NCI-H1694 treated with DMSO at 0.1 percent for 48 hours (cell line): ENCODE data around the gene DOCK2.

Experiments used
- DNase-seq: peaks from one replicate; lab custom pipeline; 2025; lab: John Stamatoyannopoulos, UW

Gene DOCK2

GRCh38 chr5:169905017-169905416 is 267.9 kb downstream of the DOCK2 start:
- DNase-seq = no peak

DNA sequence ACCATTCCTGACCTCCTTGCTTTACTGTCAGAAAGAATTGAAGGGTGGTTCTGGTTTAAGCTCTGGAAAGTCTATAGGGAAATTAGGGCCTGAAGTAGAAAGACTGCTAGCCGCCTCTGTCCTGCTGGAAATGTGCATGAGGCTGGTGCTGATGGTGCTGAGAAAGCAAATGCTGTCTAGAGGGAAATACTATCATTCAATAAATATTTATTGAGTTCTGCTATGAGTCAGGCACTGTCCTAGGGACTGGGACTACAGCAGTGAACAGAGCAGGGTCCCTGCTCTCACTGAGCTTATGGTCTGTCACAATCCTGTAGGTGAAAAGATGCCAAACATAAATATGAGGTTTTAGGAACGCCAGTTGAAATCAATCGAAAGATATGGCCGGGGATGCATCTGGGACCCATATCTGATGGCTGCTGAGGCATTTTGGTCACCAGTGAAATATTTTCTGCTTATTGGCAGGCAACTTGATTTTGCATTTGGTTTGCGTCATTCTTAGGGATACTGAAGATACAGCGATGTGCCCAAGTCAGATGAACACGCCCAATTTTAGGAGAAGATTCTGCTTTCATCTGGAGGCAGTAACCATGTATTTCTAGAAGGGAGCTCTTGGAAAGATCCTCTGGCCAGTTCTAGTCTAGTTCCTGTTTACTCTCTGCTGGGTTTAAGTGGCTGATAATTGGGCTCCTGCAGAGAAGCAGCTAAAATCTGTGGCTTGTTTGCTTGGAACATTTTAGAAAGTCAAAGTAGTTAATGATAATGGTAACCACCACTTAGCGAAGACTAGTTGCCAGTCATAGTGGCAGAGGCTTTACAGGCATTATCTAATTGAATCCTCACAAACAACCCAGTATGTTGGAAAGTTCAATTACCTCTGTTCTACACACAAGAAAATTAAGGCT is 269.9 kb downstream of the DOCK2 start:
- no peak for DNase-seq

DNA sequence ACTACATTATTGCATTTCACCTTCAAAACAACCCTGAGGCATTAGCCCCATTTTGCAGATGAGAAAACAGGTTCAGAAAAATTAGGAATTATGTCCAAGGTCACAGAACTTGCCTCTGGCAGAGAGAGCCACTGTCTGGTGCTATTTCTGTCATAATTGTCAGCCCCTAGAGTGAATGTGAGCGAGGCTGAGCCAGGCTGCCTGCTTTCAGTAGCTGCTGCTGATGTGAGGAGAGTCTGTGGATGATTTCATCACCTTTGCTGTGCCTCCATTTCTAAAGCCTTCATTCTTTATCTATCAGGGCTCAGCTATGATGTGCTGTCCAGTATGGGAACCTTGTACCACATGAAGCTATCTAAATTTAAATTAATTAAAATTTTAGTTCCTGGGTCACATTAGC is 271.8 kb downstream of the DOCK2 start:
- no peak for DNase-seq

DNA sequence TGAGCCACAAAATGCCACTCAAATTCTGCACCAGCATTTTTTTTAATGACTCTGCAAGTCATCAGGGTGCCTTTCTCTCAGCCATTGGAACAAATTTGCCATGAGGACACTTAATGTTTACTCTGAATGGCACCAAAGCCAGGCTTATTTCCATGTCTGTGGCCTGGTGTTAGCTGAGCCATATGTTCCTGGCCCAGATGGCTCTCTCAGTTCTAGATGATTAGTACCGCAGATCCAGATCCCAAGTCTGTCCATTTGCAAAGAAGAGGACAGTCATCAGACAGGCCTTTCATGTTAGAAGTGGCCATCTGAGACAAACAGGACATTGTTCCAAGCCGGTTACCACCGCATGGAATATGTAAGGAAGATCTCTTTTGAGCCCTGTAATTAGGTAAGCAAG is 272.9 kb downstream of the DOCK2 start:
- no peak for DNase-seq

DNA sequence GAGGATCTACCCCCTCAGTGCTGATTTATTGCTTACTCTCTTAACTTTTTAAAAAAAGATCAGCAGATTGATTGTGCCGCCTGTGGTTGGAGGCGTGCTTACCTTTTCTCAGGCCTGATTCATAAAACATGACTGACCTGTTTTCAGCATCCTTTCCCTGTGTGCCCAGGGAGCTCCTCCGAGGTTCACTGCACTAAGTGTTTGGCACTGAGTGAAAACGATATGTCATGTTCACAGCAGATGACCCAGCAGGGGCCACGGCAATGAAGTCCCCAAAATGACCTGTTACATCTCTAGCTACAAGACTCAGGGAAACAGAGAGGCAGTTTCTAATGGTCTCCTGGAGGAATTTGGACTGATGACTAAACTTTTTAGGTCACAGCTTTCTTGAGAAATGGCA is 273.3 kb downstream of the DOCK2 start:
- DNase-seq = no peak

DNA sequence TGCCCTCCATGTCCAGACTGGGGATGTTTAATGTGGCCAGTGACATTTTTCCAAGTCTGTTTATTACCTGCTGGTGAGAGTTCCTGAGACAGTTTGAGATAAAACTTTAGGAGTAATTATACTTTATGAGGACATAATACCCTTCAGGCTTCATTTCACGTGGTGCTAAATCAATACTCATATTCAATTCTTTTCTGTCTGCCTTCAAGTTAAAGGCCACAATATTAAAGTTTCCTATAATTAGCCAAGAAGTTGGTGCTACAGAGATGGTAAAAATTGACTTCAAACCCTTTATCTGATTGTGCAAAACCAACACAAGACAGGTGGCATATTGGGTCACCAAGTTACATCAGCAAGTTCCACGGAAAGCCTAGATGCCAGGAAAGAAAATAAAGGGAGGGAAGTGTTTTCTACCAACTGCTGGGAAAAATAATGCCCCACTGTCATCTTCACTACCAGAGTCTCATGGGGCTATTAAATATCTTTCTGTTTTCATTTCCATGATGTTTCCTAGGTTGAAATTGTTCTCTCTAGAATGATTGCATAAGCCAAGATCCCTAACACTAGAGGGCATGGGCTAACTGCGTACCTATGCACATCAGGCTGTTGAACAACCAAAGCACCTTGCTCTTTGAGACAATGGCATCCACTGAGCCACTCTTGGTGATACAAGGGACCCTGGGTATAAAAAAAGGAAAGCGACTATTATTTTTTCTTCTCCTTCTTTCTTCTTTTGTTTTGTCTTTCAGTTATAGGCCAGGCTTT is 274.6 kb downstream of the DOCK2 start:
- DNase-seq = no peak

- DNase-seq = no peak
Observed at GRCh38 chr5:169913479-169913878, 276.4 kb downstream of the DOCK2 start.

- DNase-seq = no peak
Observed at GRCh38 chr5:169914766-169915165, 277.7 kb downstream of the DOCK2 start.

DNA sequence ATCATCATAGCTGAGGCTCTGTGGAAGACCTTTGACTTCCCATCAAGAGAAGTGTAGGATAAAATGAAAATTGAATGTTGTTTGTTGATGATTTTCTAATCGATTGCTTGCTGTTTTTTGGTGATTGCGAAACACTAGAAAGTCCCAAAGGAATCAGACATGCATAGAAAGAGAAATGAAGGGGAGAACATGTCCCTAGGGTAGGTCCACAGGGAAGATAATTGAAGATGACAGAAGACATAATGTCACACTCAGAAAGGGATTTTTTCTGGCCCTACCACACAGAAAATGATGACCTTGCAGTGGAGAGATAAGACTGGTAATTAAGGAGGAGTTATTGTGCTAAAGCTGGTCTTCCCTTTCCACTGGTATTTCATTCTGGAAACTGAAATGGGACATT is 280.4 kb downstream of the DOCK2 start:
- no peak for DNase-seq

- no peak for DNase-seq
Observed at GRCh38 chr5:169918228-169918627, 281.2 kb downstream of the DOCK2 start.

DNA sequence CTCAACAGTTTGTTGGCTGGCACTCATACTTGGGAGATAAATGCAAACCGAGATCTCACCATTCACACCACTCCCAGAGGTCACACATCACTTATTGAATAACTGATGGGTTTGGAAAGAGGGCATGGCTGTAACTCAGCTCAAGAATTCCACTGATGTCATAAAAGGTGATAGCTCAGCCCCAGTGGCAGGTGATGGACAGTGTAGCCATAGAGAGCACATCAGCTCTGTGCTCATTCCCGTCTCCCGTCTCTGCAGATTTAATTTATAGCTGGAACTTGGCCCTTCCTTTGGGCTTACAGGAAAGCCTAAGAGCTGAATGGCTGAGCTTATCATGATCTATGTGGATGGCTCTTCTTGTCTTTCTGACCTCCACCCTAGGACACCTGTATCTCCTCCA is 283.4 kb downstream of the DOCK2 start:
- no peak for DNase-seq

- no peak for DNase-seq
Observed at GRCh38 chr5:169921384-169921783, 284.3 kb downstream of the DOCK2 start.

DNA sequence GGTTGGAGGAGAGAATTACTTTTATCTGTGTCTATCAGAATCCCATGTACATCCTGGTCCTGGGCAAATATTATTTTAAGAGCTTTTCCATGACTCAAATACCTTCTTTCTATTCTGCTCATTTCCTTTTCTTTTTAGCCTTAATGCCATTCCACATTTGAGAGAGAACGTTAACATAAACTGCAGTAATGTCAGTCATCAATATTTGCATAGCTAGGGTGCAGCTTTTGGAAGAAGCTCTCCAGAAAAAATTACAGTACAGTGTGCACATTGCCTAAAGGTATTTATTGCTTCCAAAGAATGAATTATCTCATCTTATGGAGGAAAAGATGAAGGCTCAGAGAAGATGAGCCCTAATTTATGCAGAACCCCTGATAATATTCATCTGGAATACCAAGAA is 284.9 kb downstream of the DOCK2 start:
- no peak for DNase-seq

- no peak for DNase-seq
Observed at GRCh38 chr5:169922474-169922873, 285.4 kb downstream of the DOCK2 start.

DNA sequence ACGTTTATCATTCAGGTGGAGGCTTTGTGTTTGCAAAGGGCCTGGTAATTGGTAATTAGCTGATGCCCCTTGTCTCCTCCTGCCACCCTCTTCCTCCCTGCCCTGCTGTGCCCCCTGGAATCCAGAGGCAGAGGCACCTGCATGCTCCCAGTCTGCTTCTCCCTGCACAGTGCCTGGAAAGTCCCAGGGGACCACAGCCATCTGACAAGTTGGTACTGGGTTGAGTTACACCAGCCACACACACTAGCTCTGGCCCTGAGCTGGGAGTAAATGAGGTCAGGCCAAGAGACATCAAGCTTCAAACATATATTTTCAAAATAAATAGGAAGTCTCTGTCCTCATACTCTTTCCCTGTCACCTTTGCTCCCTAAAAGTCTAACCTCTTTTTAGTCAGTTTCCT is 286.9 kb downstream of the DOCK2 start:
- peak; percentile 23 for DNase-seq

DNA sequence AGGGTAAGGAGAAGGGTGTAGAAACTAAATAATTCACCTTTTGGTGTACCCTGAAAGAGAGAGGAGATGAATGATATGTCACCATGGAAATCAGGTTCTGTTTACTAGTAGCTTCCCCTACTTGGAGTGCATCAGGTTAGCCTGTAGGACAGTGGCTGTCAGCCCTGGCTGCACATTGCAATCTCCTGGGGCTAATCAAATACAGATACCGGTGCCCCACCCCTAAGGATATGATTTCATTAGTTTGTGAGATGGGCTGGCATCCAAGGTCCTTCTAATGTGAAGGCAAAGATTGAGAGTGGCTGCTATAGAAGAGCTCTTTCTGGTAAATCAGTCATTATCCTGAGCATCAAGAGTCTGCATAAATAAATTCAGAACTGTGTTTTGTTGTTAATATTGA is 296.1 kb downstream of the DOCK2 start:
- DNase-seq = no peak

DNA sequence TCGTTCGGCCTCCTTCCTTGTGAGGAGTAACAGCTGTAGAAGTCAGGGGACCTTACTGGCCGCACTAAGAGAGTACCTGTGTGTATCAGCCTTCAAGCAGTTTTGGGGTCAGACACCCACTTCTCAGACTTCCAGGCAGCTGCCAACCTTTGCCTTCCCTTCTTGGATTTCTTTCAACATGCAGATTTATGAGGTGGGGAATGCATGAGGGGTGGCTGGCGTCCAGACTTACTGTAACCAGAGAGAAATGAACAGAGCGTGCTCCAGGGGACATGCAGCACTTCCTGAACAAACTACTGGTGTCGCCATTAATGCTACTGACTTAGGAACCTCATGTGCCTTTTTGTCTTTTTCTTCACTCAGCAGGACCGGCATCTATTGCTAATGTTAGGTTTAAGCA is 296.5 kb downstream of the DOCK2 start:
- no peak for DNase-seq

- no peak for DNase-seq
Observed at GRCh38 chr5:169934990-169935389, 297.9 kb downstream of the DOCK2 start.

GRCh38 chr5:169935762-169936161 is 298.7 kb downstream of the DOCK2 start:
- no peak for DNase-seq

DNA sequence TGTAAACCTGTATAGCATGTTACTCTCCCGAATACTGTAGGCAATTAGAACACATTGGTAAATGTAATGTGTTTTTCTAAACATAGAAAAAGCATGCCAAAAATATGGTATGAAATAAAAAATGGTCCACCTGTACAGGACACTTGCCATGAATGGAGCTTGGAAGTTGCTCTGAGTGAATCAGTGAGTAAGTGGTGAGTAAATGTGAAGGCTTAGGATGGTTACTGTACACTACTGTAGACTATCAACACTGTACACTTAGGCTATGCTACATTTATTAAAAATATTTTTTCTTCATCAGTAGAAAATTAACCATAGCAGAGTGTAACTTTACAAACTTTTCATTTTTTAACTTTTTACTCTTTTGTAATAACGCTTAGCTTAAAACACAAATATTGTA is 301.4 kb downstream of the DOCK2 start:
- no peak for DNase-seq

- no peak for DNase-seq
Observed at GRCh38 chr5:169939731-169940130, 302.7 kb downstream of the DOCK2 start.

DNA sequence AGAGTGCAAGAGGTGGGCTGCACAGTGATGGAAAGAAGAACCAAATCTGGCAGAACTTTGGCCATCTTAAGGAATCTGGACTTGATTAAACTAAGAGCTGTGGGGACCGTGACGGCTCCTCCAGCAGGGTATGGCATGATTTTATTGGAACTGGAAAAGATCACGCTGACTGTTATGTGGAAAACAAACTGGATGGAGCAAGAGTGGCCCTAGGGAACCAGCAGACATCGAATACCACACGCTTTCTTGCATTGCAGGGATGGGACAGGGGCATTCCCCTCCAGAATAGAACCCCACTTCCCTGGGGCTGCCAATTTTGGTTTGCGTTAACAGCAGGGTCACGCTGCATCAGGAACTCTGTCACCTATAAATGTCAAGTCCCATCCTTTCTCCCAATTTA is 304.5 kb downstream of the DOCK2 start:
- no peak for DNase-seq

- no peak for DNase-seq
Observed at GRCh38 chr5:169942181-169942580, 305.1 kb downstream of the DOCK2 start.
